NCI-H1436 (cell line): Measurements from ENCODE around the gene MTARC2.

Experiments
- DNase-seq: peaks from one replicate; lab custom pipeline; 2025; lab: John Stamatoyannopoulos, UW

The MTARC2 gene

GRCh38 chr1:220828179-220828490 lies 80.0 kb downstream of the MTARC2 start:
- DNase-seq: no peak

- DNase-seq: no peak
These were observed 80.9 kb downstream of the MTARC2 start for GRCh38 chr1:220828950-220829586.

- DNase-seq: no peak
These were observed 85.3 kb downstream of the MTARC2 start for GRCh38 chr1:220833436-220833835.
